Spleen (tissue), 11 donors: ENCODE results near the gene DMD. TPM values are rescaled to one million over a fixed set of nuclear protein-coding genes. Genes with fewer than 3 reads are reported as not detected.

Source experiments
- DNase-seq: peaks from one replicate; pipeline ENCODE4 v3.0.0-alpha.2; 2020
- H3K27ac ChIP-seq, 8 donors: fragments of 200-600 bp; sonication (generic) in 7 of 8; 1 replicate in 4 of 8; 2 replicates in 4 of 8; pipeline versions ENCODE4 v1.5.0 to v1.8.0; 2016 to 2021; ENCODE audit warnings: inconsistent platforms in 4 of 8, mild to moderate bottlenecking in 4 of 8, moderate library complexity in 1 of 8
- H3K27me3 ChIP-seq, 7 donors: fragments of 200-600 bp; sonication (generic) in 6 of 7; replicated peaks in 1 of 7; 1 replicate in 4 of 7; 2 replicates in 3 of 7; pipeline versions ENCODE4 v1.5.0 to v1.8.0; 2016 to 2021; ENCODE audit warnings: inconsistent platforms in 3 of 7, mild to moderate bottlenecking in 1 of 7
- H3K36me3 ChIP-seq, 6 donors: fragments of 200-600 bp; sonication (generic) in 5 of 6; 1 replicate in 4 of 6; 2 replicates in 2 of 6; pipeline versions ENCODE4 v1.5.0 to v1.8.0; 2016 to 2021; ENCODE audit warnings: inconsistent platforms in 2 of 6
- H3K4me1 ChIP-seq, 6 donors: fragments of 200-600 bp; sonication (generic) in 5 of 6; 1 replicate in 3 of 6; 2 replicates in 3 of 6; pipeline versions ENCODE4 v1.5.0 to v1.8.0; 2016 to 2021; ENCODE audit warnings: inconsistent platforms in 3 of 6
- H3K4me3 ChIP-seq, 8 donors: fragments of 200-600 bp; sonication (generic) in 7 of 8; 1 replicate in 4 of 8; 2 replicates in 4 of 8; pipeline versions ENCODE4 v1.5.0 to v1.8.0; 2016 to 2021; ENCODE audit warnings: inconsistent platforms in 4 of 8, mild to moderate bottlenecking in 4 of 8, moderate library complexity in 2 of 8
- H3K9me3 ChIP-seq, 8 donors: fragments of 200-600 bp; sonication (generic) in 7 of 8; 1 replicate in 4 of 8; 2 replicates in 4 of 8; pipeline versions ENCODE4 v1.5.0 to v1.8.0; 2016 to 2021; ENCODE audit warnings: inconsistent platforms in 4 of 8
- CTCF ChIP-seq, 11 experiments: fragments of 200-600 bp in 7 of 11; fragments of 450-650 bp in 4 of 11; sonication (generic) in 4 of 11; IDR thresholded peaks in 8 of 11; conservative IDR thresholded peaks in 3 of 11; 1 replicate in 7 of 11; 2 replicates in 4 of 11; pipeline versions ENCODE4 v1.4.0 to v1.8.0; 2016 to 2021; ENCODE audit warnings: antibody characterized with exemption in 11 of 11, inconsistent platforms in 4 of 11, mild to moderate bottlenecking in 1 of 11
- POLR2A ChIP-seq, 3 donors: fragments of 450-650 bp; IDR thresholded peaks; one replicate each; pipeline ENCODE4 v1.5.1; 2017; ENCODE audit warnings: antibody characterized with exemption in 3 of 3, mild to moderate bottlenecking in 1 of 3
- POLR2AphosphoS5 ChIP-seq, 3 donors: sonication (generic); formaldehyde crosslinking; IDR thresholded peaks; one replicate each; pipeline ENCODE4 v1.5.1; 2017; ENCODE audit warnings: antibody characterized with exemption in 3 of 3
- WGBS, 5 donors: extraction: QIAGEN DNeasy Blood & Tissue Kit in 3 of 5; methylation state at CpG; one replicate each; pipeline versions ENCODE4 v1.1.5 to v1.1.7; 2013 to 2018; 5-methylcytosine and 5-hydroxymethylcytosine counted together
- intact Hi-C: fragments of 100-400 bp; cut with DNase I; formaldehyde crosslinking; loops from one replicate; pipeline ENCODE4 v1.15.0; 2023; ENCODE audit warnings: low total_unique reads
- polyA plus RNA-seq, 3 donors: library from polyadenylated mRNA; stranded (reverse); fragments of 200-250 nt; gene quantifications; one replicate each; pipeline ENCODE4 v1.2.1, GENCODE V29; 2013
- total RNA-seq, 7 donors: library from RNA; depleted of rRNA in 3 of 7; stranded (reverse); fragments of >200 nt in 3 of 7; fragmentation: NEBNext Ultra II Directional in 4 of 7; extraction: Animal tissue kit (Norgen Biotek cat#: 25700) in 4 of 7; gene quantifications; one replicate each; pipeline versions ENCODE4 v1.1.0 to v1.2.1, GENCODE V29; 2016 to 2021
- donor health status: healthy with polysubstance abuse.
- donor health status: DM: no; HTN: no; CAD: no; lungs with moderate emphysema.
- donor health status: DM: no; HTN: no; CAD: no.
- donor health status: Bipolar disorder and iron deficiency.
- donor health status: healthy.
- donor health status: DM: no; HTN: no; CAD: no.
- donor health status: DM: yes; HTN: yes; CAD: no.

DMD gene
- total and polyA plus RNA-seq, 10 donors = 1.3 to 11.3 (median 4.4) TPM

DNA sequence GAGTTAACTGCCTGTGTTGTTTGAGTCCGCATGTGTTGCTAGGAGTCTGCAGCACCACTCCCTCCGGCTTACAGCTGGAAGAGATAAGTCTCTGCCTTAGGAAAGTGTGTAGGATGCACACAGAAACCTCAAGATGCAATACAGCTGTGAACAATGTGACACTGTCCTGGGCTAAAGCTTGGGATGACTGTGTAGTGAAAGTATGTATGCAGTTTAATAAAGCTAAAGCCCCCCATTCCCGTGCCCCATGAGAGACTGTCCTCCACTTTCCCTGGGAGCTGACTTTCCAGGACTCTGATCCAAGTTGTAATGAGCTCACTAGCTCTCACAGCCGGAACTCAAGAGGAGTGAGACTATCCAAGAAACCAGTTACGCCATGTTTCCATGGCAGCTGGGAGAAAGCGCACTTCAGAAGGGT lies 1982.9 kb downstream of the DMD start:
- WGBS, 5 donors = 69 to 84% (median 74%) methylated on average over 6 of the region's 6 CpGs
- intact Hi-C loops = no loop called here
- peak overlapping the region in 5 of 8 donors; percentile 41 to 59 (median 51) for H3K27ac ChIP-seq
- TF ChIP-seq POLR2AphosphoS5 (IDR thresholded peaks at IDR 0.05) (no peak), POLR2A (IDR thresholded peaks at IDR 0.05) (no peak), CTCF (IDR thresholded peaks at IDR 0.05 in 8 of 11, conservative IDR thresholded peaks at IDR 0.05 in 3 of 11) (no peak)
- H3K4me1 ChIP-seq = no peaks in the 10 kb centered on the region
- H3K36me3 ChIP-seq = no peaks in the 10 kb centered on the region
- no peaks in the 10 kb centered on the region for H3K9me3 ChIP-seq
- DNase-seq = no peak
- no peak overlapping the region for H3K4me3 ChIP-seq
- H3K27me3 ChIP-seq = no peaks in the 10 kb centered on the region

- intact Hi-C loops = no loop called here
- WGBS, 5 donors = 69 to 95% (median 90%) methylated on average over 2 of the region's 2 CpGs
- TF ChIP-seq CTCF (IDR thresholded peaks at IDR 0.05 in 8 of 11, conservative IDR thresholded peaks at IDR 0.05 in 3 of 11) (no peak), POLR2AphosphoS5 (IDR thresholded peaks at IDR 0.05) (no peak), POLR2A (IDR thresholded peaks at IDR 0.05) (no peak)
Observed at GRCh38 chrX:31227250-31227649, 1984.1 kb downstream of the DMD start.

DNA sequence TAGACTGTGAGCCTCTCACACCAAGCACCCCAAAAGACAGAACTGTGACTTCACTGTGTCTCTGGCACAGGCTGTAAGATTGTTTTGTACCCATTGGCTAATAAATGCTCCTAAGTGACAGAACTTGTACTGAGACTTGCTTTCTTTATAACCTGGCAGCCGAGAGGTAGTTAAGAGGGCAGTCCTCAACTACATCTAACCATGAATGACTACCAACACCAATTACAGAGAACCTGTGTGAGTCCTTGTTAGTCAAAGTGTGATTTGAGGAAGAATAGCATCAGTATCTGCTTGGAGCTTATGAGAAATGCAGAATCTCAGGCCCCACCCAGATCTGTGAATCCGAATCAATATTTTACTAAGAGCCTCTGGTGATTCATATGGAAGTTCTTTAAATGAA lies 1985.5 kb downstream of the DMD start:
- TF ChIP-seq CTCF (IDR thresholded peaks at IDR 0.05 in 8 of 11, conservative IDR thresholded peaks at IDR 0.05 in 3 of 11) (no peak), POLR2AphosphoS5 (IDR thresholded peaks at IDR 0.05) (no peak), POLR2A (IDR thresholded peaks at IDR 0.05) (no peak)
- Histone ChIP-seq H3K4me1 (no peaks in the 10 kb centered on the region), H3K36me3 (no peaks in the 10 kb centered on the region), H3K27ac (no peak overlapping the region), H3K4me3 (no peak overlapping the region), H3K9me3 (no peaks in the 10 kb centered on the region), H3K27me3 (no peaks in the 10 kb centered on the region)
- DNase-seq = no peak
- 58 to 93% (median 79%) methylated on average over 2 of the region's 2 CpGs for WGBS, 5 donors
- intact Hi-C loops = no loop called here

More at GRCh38 chrX:31227250-31227649, 1984.1 kb downstream of the DMD start:
- Histone ChIP-seq H3K36me3 (no peaks in the 10 kb centered on the region), H3K4me1 (no peaks in the 10 kb centered on the region), H3K27ac (no peak overlapping the region), H3K27me3 (no peaks in the 10 kb centered on the region), H3K4me3 (no peak overlapping the region), H3K9me3 (no peaks in the 10 kb centered on the region)
- no peak for DNase-seq

GRCh38 chrX:31224381-31225012 lies 1986.9 kb downstream of the DMD start:
- no peak overlapping the region for H3K27ac ChIP-seq
- intact Hi-C loops = no loop called here
- DNase-seq = no peak
- H3K9me3 ChIP-seq = no peaks in the 10 kb centered on the region
- H3K4me3 ChIP-seq = no peak overlapping the region
- TF ChIP-seq POLR2A (IDR thresholded peaks at IDR 0.05) = no peak
- TF ChIP-seq CTCF (IDR thresholded peaks at IDR 0.05 in 8 of 11, conservative IDR thresholded peaks at IDR 0.05 in 3 of 11) = no peak
- TF ChIP-seq POLR2AphosphoS5 (IDR thresholded peaks at IDR 0.05) = no peak
- no peaks in the 10 kb centered on the region for H3K4me1 ChIP-seq
- no peaks in the 10 kb centered on the region for H3K27me3 ChIP-seq
- no peaks in the 10 kb centered on the region for H3K36me3 ChIP-seq
- 82 to 92% (median 87%) methylated on average over 5 of the region's 5 CpGs for WGBS, 5 donors
